A673 (cell line): ENCODE measurements around the gene COL28A1.

Experiments
- EZH2 ChIP-seq: fragments of 200-600 bp; sonication (generic); IDR thresholded peaks from 2 replicates; pipeline ENCODE4 v1.6.1; 2017; ENCODE audit warnings: borderline replicate concordance, low read depth, mild to moderate bottlenecking, mixed read lengths, antibody characterized with exemption, low read length; ENCODE audit not compliant: poor library complexity, severe bottlenecking
- TF ChIP-seq, protein P1 (sequence below): fragments of 300-800, 200-600 bp; sonication (generic); conservative IDR thresholded peaks from 2 replicates; pipeline ENCODE4 v1.5.1; 2017; ENCODE audit warnings: low read depth, mild to moderate bottlenecking, antibody characterized with exemption, low read length, moderate library complexity, mixed read lengths

DNA sequence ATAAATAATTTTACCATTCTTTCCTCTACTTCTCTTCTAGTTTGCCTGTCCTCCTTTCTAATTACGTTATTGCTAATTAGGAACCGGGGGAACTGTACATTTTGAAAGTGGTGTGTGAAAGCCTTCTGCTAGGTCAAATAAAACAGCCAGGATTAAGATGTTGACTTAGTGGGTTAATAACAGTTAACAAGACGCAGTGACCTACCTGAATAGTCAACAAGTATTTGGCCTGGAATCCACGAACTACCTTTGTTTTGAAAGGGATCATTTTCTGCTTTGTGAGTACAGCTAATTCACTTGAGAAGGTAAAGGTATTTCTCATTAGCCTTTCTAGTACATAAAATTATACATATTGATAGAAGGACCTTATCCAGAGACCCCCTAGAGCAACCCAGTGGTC lies 139.9 kb downstream of the COL28A1 start:
- no peak for TF ChIP-seq EZH2
- TF ChIP-seq, protein P1, sequence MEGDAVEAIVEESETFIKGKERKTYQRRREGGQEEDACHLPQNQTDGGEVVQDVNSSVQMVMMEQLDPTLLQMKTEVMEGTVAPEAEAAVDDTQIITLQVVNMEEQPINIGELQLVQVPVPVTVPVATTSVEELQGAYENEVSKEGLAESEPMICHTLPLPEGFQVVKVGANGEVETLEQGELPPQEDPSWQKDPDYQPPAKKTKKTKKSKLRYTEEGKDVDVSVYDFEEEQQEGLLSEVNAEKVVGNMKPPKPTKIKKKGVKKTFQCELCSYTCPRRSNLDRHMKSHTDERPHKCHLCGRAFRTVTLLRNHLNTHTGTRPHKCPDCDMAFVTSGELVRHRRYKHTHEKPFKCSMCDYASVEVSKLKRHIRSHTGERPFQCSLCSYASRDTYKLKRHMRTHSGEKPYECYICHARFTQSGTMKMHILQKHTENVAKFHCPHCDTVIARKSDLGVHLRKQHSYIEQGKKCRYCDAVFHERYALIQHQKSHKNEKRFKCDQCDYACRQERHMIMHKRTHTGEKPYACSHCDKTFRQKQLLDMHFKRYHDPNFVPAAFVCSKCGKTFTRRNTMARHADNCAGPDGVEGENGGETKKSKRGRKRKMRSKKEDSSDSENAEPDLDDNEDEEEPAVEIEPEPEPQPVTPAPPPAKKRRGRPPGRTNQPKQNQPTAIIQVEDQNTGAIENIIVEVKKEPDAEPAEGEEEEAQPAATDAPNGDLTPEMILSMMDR = no peak
